Liver (tissue), 9 donors: ENCODE measurements around the gene ATR. TPM values are rescaled to one million over a fixed set of nuclear protein-coding genes. Genes with fewer than 3 reads are reported as not detected.
"Not testable (repeated sequence)": the region's sequence is repeated elsewhere in the genome, so short reads cannot be mapped to it uniquely, and the experiment has no call there.

Source experiments
- DNase-seq: peaks from one replicate; pipeline ENCODE4 v3.0.0-alpha.2; 2017; ENCODE audit warnings: low spot score
- H3K27ac ChIP-seq, 2 donors: one replicate each; pipeline ENCODE4 v1.7.0; 2013; ENCODE audit warnings: inconsistent platforms in 2 of 2, low read length in 2 of 2, control low read depth in 1 of 2, low read depth in 1 of 2, mild to moderate bottlenecking in 1 of 2
- H3K27me3 ChIP-seq, 4 donors: one replicate each; pipeline versions ENCODE4 v1.6.1 to v1.7.0; 2013; ENCODE audit warnings: low read length in 3 of 4, inconsistent platforms in 1 of 4, mild to moderate bottlenecking in 1 of 4, moderate library complexity in 1 of 4; ENCODE audit not compliant: control insufficient read depth in 4 of 4, insufficient read depth in 4 of 4
- H3K36me3 ChIP-seq, 4 donors: one replicate each; pipeline versions ENCODE4 v1.6.1 to v1.7.0; 2013; ENCODE audit warnings: low read length in 3 of 4, mild to moderate bottlenecking in 3 of 4, low read depth in 1 of 4, moderate library complexity in 1 of 4; ENCODE audit not compliant: control insufficient read depth in 4 of 4, insufficient read depth in 3 of 4
- H3K4me1 ChIP-seq, 4 donors: one replicate each; pipeline versions ENCODE4 v1.6.1 to v1.7.0; 2013; ENCODE audit warnings: low read length in 3 of 4, mild to moderate bottlenecking in 3 of 4, moderate library complexity in 1 of 4; ENCODE audit not compliant: control insufficient read depth in 4 of 4, insufficient read depth in 4 of 4
- H3K4me3 ChIP-seq, 3 donors: one replicate each; pipeline versions ENCODE4 v1.6.1 to v1.7.0; 2013; ENCODE audit warnings: low read length in 3 of 3, control low read depth in 1 of 3, low read depth in 1 of 3, mild to moderate bottlenecking in 1 of 3
- H3K9ac ChIP-seq, 2 donors: one replicate each; pipeline ENCODE4 v1.7.0; 2013; ENCODE audit warnings: low read length in 2 of 2, mild to moderate bottlenecking in 2 of 2, moderate library complexity in 2 of 2, control low read depth in 1 of 2, low read depth in 1 of 2
- H3K9me3 ChIP-seq, 4 donors: one replicate each; pipeline versions ENCODE4 v1.6.1 to v1.7.0; 2013; ENCODE audit warnings: low read length in 3 of 4; ENCODE audit not compliant: control insufficient read depth in 4 of 4
- GABPA ChIP-seq, 2 donors: IDR thresholded peaks in 1 of 2; conservative IDR thresholded peaks in 1 of 2; 2 replicates each; pipeline ENCODE4 v1.6.1; 2016; ENCODE audit warnings: antibody characterized with exemption in 2 of 2, mild to moderate bottlenecking in 1 of 2, moderate library complexity in 1 of 2
- HNF4A ChIP-seq, 2 donors: conservative IDR thresholded peaks; 2 replicates each; pipeline ENCODE4 v1.6.1; 2016; ENCODE audit warnings: antibody characterized with exemption in 2 of 2, mild to moderate bottlenecking in 2 of 2
- JUND ChIP-seq, 2 donors: IDR thresholded peaks; 2 replicates each; pipeline ENCODE4 v1.6.1; 2016; ENCODE audit warnings: antibody characterized with exemption in 2 of 2
- RAD21 ChIP-seq, 2 donors: IDR thresholded peaks; 2 replicates each; pipeline ENCODE4 v1.6.1; 2016; ENCODE audit warnings: antibody characterized with exemption in 2 of 2, mild to moderate bottlenecking in 2 of 2
- RXRA ChIP-seq, 2 donors: IDR thresholded peaks; 2 replicates each; pipeline ENCODE4 v1.6.1; 2017 to 2018; ENCODE audit warnings: antibody characterized with exemption in 2 of 2, mild to moderate bottlenecking in 1 of 2
- SP1 ChIP-seq: IDR thresholded peaks from 2 replicates; pipeline ENCODE4 v1.6.1; 2018; ENCODE audit warnings: antibody characterized with exemption, mild to moderate bottlenecking
- TAF1 ChIP-seq: conservative IDR thresholded peaks from 2 replicates; pipeline ENCODE4 v1.6.1; 2016; ENCODE audit warnings: antibody characterized with exemption, mild to moderate bottlenecking
- YY1 ChIP-seq: IDR thresholded peaks from 2 replicates; pipeline ENCODE4 v1.6.1; 2016; ENCODE audit warnings: antibody characterized with exemption, mild to moderate bottlenecking
- WGBS: extraction: QIAGEN DNeasy Blood & Tissue Kit; methylation state at CpG from one replicate; pipeline ENCODE4 v1.1.7; 2013; 5-methylcytosine and 5-hydroxymethylcytosine counted together
- polyA plus RNA-seq, 2 donors: library from polyadenylated mRNA; stranded (reverse) in 1 of 2; unstranded in 1 of 2; fragments of 200-250 nt in 1 of 2; fragments of >200 nt in 1 of 2; fragmentation: Nextera tagmentation in 1 of 2; extraction: Ambion mirVana in 1 of 2; gene quantifications; one replicate each; pipeline versions ENCODE4 v1.2.1 to v1.2.3, GENCODE V29; 2013 to 2015
- total RNA-seq, 2 donors: library from RNA; depleted of rRNA; stranded (reverse); fragments of >200 nt; gene quantifications; one replicate each; pipeline ENCODE4 v1.2.3, GENCODE V29; 2014
- TF ChIP-seq, protein P1 (sequence below): fragments of 150-350 bp; IDR thresholded peaks from 2 replicates; pipeline ENCODE4 v1.5.1; 2017; ENCODE audit warnings: improper control_type of control experiment, low read depth, low read length; ENCODE audit not compliant: missing input control
- TF ChIP-seq, protein P2 (sequence below): IDR thresholded peaks from 2 replicates; pipeline ENCODE4 v1.6.1; 2016; ENCODE audit warnings: antibody characterized with exemption
- TF ChIP-seq, protein P3 (sequence below): IDR thresholded peaks from 2 replicates; pipeline ENCODE4 v1.6.1; 2016; ENCODE audit warnings: antibody characterized with exemption
- TF ChIP-seq, protein P4 (sequence below): IDR thresholded peaks from 2 replicates; pipeline ENCODE4 v1.6.1; 2016; ENCODE audit warnings: antibody characterized with exemption, mild to moderate bottlenecking
- donor health status: healthy.
- donor health status: healthy.
- donor health status: healthy.
- donor health status: healthy.
- donor health status: healthy.

The ATR gene
- total and polyA plus RNA-seq, 4 donors: 5.0 to 21.5 (median 12.1) TPM

DNA sequence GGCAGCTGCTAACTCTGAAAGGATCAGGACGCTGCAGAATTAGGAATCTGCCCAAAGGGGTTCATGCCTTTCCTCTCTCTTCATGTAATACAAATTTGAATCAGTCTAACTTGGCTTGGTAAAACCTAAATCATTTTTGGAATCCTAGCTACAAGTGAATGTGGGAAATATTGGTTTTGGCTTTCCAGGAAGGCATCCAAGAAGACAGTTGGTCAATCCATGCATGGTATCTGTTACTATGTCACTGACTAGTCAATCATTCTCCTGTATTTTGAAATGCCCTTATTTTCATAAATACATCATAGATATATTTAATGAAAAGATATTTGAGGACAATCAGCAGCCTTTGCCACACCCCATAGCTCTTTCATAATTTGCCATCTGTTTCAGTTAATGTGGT lies 10.2 kb upstream of the ATR start:
- peak in 1 of 2 donors; percentile 9 for TF ChIP-seq HNF4A (conservative IDR thresholded peaks at IDR 0.05)
- peak in 1 of 2 donors; percentile 29 for TF ChIP-seq RXRA (IDR thresholded peaks at IDR 0.05)
- TF ChIP-seq YY1: peak; percentile 41
- TF ChIP-seq TAF1: no peak
- TF ChIP-seq RAD21 (IDR thresholded peaks at IDR 0.05): peak in 1 of 2 donors; percentile 18
- no peaks in the 10 kb centered on the region for H3K27me3 ChIP-seq
- no peak overlapping the region for H3K27ac ChIP-seq
- WGBS: 66% methylated on average over 1 of the region's 1 CpG
- H3K9me3 ChIP-seq: no peaks in the 10 kb centered on the region
- no peak overlapping the region for H3K4me3 ChIP-seq
- no peak for DNase-seq
- H3K9ac ChIP-seq: no peak overlapping the region
- no peaks in the 10 kb centered on the region for H3K36me3 ChIP-seq
- peaks cover 0 to 6% (median under 1%) of the 10 kb centered on the region in 4 donors for H3K4me1 ChIP-seq

DNA sequence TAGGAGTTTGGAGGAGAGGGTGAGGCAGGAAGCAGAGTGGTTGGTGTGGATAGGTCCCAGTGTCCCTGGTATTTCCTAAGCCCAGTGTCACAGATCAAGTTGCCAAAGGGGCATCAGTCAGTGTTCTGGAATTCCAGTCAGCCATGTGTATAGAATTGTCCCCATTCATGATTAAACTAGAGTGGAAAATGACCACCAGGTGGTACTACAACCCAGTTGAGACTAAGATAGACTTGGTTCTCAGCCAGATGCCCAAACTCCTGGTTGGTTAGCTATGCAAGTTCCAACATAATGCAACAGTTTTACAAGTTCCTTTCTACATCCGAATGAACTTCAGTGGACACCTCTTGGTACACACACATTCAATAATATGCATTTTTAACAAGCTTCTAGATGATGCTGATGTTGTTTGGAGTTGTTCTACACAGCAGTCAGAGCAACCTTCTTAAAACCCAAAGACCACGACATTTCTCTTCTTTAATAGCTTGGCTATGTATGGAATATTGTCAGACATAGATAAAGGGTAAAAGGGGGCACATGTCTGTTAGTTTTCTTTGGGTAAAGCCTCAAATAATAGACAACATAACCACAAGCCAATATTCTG lies 8.4 kb upstream of the ATR start:
- H3K9ac ChIP-seq: no peak overlapping the region
- H3K27ac ChIP-seq: no peak overlapping the region
- H3K27me3 ChIP-seq: no peaks in the 10 kb centered on the region
- H3K9me3 ChIP-seq: no peaks in the 10 kb centered on the region
- no peak overlapping the region for H3K4me3 ChIP-seq
- H3K4me1 ChIP-seq: peaks cover 0 to 6% (median under 1%) of the 10 kb centered on the region in 4 donors
- H3K36me3 ChIP-seq: no peaks in the 10 kb centered on the region
- TF ChIP-seq JUND (IDR thresholded peaks at IDR 0.05): no peak
- peak; percentile 71 for TF ChIP-seq YY1
- peak; percentile 63 for TF ChIP-seq SP1
- peak; percentile 98 to 99 for TF ChIP-seq RAD21 (IDR thresholded peaks at IDR 0.05)
- TF ChIP-seq GABPA (IDR thresholded peaks at IDR 0.05 in 1 of 2, conservative IDR thresholded peaks at IDR 0.05 in 1 of 2): no peak
- peak in 1 of 2 donors; percentile 29 for TF ChIP-seq RXRA (IDR thresholded peaks at IDR 0.05)
- peak; percentile 55 to 62 for TF ChIP-seq HNF4A (conservative IDR thresholded peaks at IDR 0.05)
- TF ChIP-seq, protein P1, sequence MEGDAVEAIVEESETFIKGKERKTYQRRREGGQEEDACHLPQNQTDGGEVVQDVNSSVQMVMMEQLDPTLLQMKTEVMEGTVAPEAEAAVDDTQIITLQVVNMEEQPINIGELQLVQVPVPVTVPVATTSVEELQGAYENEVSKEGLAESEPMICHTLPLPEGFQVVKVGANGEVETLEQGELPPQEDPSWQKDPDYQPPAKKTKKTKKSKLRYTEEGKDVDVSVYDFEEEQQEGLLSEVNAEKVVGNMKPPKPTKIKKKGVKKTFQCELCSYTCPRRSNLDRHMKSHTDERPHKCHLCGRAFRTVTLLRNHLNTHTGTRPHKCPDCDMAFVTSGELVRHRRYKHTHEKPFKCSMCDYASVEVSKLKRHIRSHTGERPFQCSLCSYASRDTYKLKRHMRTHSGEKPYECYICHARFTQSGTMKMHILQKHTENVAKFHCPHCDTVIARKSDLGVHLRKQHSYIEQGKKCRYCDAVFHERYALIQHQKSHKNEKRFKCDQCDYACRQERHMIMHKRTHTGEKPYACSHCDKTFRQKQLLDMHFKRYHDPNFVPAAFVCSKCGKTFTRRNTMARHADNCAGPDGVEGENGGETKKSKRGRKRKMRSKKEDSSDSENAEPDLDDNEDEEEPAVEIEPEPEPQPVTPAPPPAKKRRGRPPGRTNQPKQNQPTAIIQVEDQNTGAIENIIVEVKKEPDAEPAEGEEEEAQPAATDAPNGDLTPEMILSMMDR: peak; percentile 82
- no peak for TF ChIP-seq TAF1
- TF ChIP-seq, protein P2, sequence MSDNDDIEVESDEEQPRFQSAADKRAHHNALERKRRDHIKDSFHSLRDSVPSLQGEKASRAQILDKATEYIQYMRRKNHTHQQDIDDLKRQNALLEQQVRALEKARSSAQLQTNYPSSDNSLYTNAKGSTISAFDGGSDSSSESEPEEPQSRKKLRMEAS: peak; percentile 13
- TF ChIP-seq, protein P3, sequence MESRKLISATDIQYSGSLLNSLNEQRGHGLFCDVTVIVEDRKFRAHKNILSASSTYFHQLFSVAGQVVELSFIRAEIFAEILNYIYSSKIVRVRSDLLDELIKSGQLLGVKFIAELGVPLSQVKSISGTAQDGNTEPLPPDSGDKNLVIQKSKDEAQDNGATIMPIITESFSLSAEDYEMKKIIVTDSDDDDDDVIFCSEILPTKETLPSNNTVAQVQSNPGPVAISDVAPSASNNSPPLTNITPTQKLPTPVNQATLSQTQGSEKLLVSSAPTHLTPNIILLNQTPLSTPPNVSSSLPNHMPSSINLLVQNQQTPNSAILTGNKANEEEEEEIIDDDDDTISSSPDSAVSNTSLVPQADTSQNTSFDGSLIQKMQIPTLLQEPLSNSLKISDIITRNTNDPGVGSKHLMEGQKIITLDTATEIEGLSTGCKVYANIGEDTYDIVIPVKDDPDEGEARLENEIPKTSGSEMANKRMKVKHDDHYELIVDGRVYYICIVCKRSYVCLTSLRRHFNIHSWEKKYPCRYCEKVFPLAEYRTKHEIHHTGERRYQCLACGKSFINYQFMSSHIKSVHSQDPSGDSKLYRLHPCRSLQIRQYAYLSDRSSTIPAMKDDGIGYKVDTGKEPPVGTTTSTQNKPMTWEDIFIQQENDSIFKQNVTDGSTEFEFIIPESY: no peak
- TF ChIP-seq, protein P4, sequence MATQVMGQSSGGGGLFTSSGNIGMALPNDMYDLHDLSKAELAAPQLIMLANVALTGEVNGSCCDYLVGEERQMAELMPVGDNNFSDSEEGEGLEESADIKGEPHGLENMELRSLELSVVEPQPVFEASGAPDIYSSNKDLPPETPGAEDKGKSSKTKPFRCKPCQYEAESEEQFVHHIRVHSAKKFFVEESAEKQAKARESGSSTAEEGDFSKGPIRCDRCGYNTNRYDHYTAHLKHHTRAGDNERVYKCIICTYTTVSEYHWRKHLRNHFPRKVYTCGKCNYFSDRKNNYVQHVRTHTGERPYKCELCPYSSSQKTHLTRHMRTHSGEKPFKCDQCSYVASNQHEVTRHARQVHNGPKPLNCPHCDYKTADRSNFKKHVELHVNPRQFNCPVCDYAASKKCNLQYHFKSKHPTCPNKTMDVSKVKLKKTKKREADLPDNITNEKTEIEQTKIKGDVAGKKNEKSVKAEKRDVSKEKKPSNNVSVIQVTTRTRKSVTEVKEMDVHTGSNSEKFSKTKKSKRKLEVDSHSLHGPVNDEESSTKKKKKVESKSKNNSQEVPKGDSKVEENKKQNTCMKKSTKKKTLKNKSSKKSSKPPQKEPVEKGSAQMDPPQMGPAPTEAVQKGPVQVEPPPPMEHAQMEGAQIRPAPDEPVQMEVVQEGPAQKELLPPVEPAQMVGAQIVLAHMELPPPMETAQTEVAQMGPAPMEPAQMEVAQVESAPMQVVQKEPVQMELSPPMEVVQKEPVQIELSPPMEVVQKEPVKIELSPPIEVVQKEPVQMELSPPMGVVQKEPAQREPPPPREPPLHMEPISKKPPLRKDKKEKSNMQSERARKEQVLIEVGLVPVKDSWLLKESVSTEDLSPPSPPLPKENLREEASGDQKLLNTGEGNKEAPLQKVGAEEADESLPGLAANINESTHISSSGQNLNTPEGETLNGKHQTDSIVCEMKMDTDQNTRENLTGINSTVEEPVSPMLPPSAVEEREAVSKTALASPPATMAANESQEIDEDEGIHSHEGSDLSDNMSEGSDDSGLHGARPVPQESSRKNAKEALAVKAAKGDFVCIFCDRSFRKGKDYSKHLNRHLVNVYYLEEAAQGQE: no peak
- WGBS: 49% methylated on average over 2 of the region's 2 CpGs
- no peak for DNase-seq

DNA sequence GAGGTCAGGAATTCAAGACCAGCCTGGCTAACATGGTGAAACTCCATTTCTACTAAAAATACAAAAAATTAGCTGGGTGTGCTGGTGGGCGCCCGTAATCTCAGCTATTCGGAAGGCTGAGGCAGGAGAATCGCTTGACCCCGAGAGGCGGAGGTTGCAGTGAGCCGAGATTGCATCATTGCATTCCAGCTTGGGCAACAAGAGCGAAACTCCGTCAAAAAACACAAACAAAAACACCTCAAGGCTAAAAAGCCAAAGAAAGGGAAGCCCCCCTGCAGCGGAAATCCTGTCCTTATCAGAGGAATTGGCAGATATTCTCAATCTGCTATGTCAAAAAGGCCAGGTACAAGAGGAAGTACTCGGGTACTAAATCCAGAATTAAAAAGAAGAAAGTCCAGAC lies 2.5 kb upstream of the ATR start:
- H3K36me3 ChIP-seq, H3K27ac ChIP-seq, H3K27me3 ChIP-seq, DNase-seq, H3K9ac ChIP-seq, H3K9me3 ChIP-seq, H3K4me3 ChIP-seq: not testable (repeated sequence)
- H3K4me1 ChIP-seq: peaks cover 2 to 19% (median 7%) of the 10 kb centered on the region in 4 donors
- 66% methylated on average over 11 of the region's 11 CpGs for WGBS
